Muscle layer of colon (tissue), 2 donors: Measurements from ENCODE around the gene CALML3.

Experiments
- H3K27ac ChIP-seq: one replicate; pipeline ENCODE4 v1.7.0; 2013; ENCODE audit warnings: low read depth, mild to moderate bottlenecking, low read length, moderate library complexity
- H3K27me3 ChIP-seq, 2 donors: one replicate each; pipeline ENCODE4 v1.7.0; 2013; ENCODE audit warnings: low read length in 2 of 2, mild to moderate bottlenecking in 2 of 2; ENCODE audit not compliant: insufficient read depth in 2 of 2, control insufficient read depth in 1 of 2
- H3K36me3 ChIP-seq: one replicate; pipeline ENCODE4 v1.7.0; 2013; ENCODE audit warnings: mild to moderate bottlenecking, low read length; ENCODE audit not compliant: insufficient read depth
- H3K4me1 ChIP-seq: one replicate; pipeline ENCODE4 v1.7.0; 2013; ENCODE audit warnings: mild to moderate bottlenecking, low read length; ENCODE audit not compliant: insufficient read depth
- H3K4me3 ChIP-seq, 2 donors: one replicate each; pipeline ENCODE4 v1.7.0; 2013; ENCODE audit warnings: low read length in 2 of 2, low read depth in 1 of 2, mild to moderate bottlenecking in 1 of 2, moderate library complexity in 1 of 2
- H3K9ac ChIP-seq: one replicate; pipeline ENCODE4 v1.7.0; 2013; ENCODE audit warnings: low read length
- H3K9me3 ChIP-seq: one replicate; pipeline ENCODE4 v1.7.0; 2013; ENCODE audit warnings: mild to moderate bottlenecking, low read length
- donor health status: abdominal sarcoma.
- donor health status: Adenocarcinoma of cecum.

CALML3 gene

GRCh38 chr10:5502571-5503476 is 21.9 kb upstream of the CALML3 start:
- no peak overlapping the region for H3K9ac ChIP-seq
- H3K27ac ChIP-seq: no peak overlapping the region
- H3K4me1 ChIP-seq: no peaks in the 10 kb centered on the region
- no peaks in the 10 kb centered on the region for H3K27me3 ChIP-seq
- H3K4me3 ChIP-seq: no peak overlapping the region
- H3K9me3 ChIP-seq: no peaks in the 10 kb centered on the region
- no peaks in the 10 kb centered on the region for H3K36me3 ChIP-seq

DNA sequence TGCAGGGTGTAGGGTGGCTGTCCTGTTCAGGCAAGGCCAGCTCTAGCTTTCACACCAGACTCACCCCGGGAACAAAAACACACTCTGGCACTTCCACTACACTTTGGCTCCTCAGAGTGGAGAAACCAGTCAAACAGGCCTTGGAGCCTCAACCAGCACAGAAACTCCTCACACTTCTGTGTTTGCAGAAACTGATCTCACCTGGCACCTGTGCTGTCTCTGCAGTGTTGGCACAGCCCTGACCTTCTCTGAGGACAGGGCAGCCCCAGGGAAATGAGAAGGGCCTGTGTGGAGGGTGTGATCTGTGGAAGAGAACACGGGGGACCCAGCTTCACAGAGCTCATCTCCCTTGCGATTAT is 21.3 kb upstream of the CALML3 start:
- H3K27me3 ChIP-seq: no peaks in the 10 kb centered on the region
- no peak overlapping the region for H3K27ac ChIP-seq
- H3K4me1 ChIP-seq: no peaks in the 10 kb centered on the region
- no peaks in the 10 kb centered on the region for H3K9me3 ChIP-seq
- no peak overlapping the region for H3K4me3 ChIP-seq
- no peaks in the 10 kb centered on the region for H3K36me3 ChIP-seq
- H3K9ac ChIP-seq: no peak overlapping the region

DNA sequence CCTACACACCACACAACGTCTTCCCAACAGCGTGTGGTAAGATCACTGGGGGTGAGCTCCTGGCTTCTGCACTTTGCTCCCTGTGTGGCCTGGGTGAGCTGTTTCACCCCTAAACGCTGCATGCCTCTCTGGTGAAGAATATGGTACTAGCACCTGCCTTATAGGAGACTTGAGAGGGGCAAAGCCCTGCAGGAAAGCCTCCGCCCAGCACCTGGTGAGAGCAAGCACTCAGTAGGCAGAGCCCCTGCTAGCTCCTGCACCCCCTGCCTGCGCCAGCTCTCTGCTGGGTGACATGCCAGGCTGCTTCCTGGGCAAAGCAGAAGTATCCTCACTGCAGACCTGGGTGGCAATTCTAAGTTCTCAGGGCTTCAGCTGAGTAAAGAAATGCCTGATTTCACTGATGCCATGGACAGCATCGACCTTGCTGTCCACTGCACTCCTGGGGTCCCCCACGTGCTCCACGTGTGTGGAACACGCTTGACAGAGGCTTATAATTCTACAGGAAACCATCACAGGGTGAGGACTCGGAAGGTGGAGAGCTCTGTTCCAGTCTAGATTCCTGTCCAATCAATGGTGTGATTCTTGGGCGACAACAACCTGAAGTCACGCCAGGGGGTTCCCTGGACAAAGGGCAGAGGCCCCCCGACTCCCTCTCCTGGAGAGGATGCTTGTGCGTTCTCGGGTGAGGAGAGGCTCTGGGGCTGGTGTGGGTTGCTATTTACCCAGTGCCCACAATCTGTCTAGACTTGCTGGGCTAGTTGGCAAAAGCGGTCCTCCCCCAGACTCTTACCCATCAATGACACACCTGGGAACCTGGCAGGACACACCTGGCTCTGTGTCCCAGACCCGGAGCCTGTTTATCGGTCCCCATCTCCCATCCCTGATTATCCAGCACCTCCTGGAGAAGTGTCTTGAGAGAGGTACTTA is 20.4 kb upstream of the CALML3 start:
- Histone ChIP-seq H3K27me3 (no peaks in the 10 kb centered on the region), H3K36me3 (no peaks in the 10 kb centered on the region), H3K9ac (no peak overlapping the region), H3K4me1 (no peaks in the 10 kb centered on the region), H3K27ac (no peak overlapping the region), H3K9me3 (no peaks in the 10 kb centered on the region), H3K4me3 (no peak overlapping the region)

DNA sequence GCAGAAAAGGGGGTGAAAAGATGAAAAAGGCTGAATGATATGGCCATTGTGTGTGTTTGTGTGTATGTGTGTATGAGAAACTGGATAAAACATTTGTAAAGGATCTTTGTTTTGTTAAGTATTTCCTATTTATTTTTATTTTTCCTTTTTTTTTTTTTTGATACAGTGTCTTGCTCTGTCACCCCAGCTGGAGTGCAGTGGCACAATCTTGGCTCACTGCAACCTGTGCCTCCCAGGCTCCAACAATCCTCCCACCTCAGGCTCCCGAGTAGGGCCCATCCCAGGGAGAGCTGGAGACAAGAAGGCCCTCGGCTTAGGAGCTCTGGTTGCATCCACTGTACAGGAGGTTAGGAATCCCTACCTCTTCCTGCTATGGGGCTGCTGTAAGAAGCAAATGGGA is 18.5 kb upstream of the CALML3 start:
- Histone ChIP-seq H3K9me3 (no peaks in the 10 kb centered on the region), H3K9ac (no peak overlapping the region), H3K4me1 (no peaks in the 10 kb centered on the region), H3K27me3 (no peaks in the 10 kb centered on the region), H3K27ac (no peak overlapping the region), H3K36me3 (no peaks in the 10 kb centered on the region), H3K4me3 (no peak overlapping the region)

DNA sequence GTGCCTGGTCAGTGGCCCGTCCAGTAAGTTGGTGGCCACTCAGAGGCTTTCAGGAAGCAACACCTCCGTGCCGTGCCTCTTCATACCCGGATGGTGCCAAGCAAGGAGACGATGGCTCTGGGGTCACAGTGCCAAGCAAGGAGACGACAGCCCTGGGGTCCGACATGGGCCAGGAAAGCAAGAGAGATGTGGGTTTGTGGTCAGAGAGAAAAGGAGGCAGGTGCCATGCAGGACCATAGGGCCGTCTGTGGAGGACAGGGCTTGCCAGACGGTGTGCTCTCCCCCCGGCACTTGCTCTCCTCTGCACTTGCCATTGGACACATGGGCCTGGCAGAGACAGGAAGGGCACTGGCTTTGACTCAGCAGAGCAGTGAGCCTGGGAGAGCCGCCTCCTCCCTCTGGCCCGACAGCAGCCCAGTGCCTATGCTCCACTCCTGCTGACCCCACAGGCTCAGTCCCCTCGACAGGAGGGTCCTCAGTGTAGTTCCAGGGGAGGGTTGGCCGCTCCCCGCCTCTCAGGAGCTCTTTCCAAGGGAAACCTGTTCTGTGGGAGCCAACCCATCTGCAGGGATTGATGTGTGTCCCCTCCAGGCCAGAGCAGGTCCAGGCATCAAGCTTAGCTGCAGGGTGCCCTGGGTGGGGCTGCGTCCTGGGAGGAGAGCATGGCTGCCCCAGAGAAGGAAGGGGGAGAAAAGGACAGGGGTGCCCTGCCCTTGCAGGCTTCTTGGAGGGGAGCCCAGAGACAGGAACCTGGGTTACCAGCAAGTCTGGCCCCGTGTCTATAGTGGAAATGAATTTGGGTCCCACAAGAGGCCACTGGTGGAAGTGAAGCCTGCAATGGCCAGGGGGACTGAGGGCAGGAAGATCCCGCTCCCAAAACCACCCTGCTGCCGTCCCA is 17.8 kb upstream of the CALML3 start:
- no peaks in the 10 kb centered on the region for H3K4me1 ChIP-seq
- H3K36me3 ChIP-seq: no peaks in the 10 kb centered on the region
- H3K27me3 ChIP-seq: no peaks in the 10 kb centered on the region
- H3K9ac ChIP-seq: no peak overlapping the region
- no peaks in the 10 kb centered on the region for H3K9me3 ChIP-seq
- H3K4me3 ChIP-seq: no peak overlapping the region
- H3K27ac ChIP-seq: no peak overlapping the region

DNA sequence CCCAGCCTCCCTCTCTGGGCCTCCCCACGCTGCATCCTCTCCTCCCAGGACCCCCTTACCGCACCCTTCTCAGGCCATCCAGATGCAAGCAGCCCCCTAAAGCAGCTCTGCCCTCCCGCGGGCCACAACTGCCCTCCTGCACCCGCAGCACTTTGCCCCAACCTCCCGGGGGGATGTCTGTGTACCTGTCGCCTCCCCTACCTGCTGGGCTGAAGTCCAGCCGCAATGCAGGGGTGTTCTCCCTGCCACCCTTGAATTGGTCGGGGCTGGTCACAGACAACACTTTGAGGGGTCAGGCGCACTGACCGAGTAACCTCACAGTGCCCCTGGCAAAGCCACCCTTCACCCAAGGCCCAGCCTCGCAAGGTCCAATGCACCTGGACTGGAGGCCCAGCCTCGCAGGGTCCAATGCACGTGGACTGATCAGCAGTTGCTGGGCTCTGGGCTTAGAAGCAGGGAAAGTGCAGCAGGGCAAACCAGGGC is 17.1 kb upstream of the CALML3 start:
- H3K4me3 ChIP-seq: no peak overlapping the region
- H3K27ac ChIP-seq: no peak overlapping the region
- no peak overlapping the region for H3K9ac ChIP-seq
- no peaks in the 10 kb centered on the region for H3K36me3 ChIP-seq
- no peaks in the 10 kb centered on the region for H3K4me1 ChIP-seq
- no peaks in the 10 kb centered on the region for H3K27me3 ChIP-seq
- H3K9me3 ChIP-seq: no peaks in the 10 kb centered on the region

GRCh38 chr10:5508161-5508604 is 16.6 kb upstream of the CALML3 start:
- Histone ChIP-seq H3K9ac (no peak overlapping the region), H3K4me3 (no peak overlapping the region), H3K4me1 (no peaks in the 10 kb centered on the region), H3K27ac (no peak overlapping the region), H3K27me3 (no peaks in the 10 kb centered on the region), H3K9me3 (no peaks in the 10 kb centered on the region), H3K36me3 (no peaks in the 10 kb centered on the region)

- Histone ChIP-seq H3K4me1 (no peaks in the 10 kb centered on the region), H3K27me3 (no peaks in the 10 kb centered on the region), H3K36me3 (no peaks in the 10 kb centered on the region), H3K9me3 (no peaks in the 10 kb centered on the region), H3K9ac (no peak overlapping the region), H3K27ac (no peak overlapping the region), H3K4me3 (no peak overlapping the region)
These were observed 16.0 kb upstream of the CALML3 start for GRCh38 chr10:5508786-5509185.

DNA sequence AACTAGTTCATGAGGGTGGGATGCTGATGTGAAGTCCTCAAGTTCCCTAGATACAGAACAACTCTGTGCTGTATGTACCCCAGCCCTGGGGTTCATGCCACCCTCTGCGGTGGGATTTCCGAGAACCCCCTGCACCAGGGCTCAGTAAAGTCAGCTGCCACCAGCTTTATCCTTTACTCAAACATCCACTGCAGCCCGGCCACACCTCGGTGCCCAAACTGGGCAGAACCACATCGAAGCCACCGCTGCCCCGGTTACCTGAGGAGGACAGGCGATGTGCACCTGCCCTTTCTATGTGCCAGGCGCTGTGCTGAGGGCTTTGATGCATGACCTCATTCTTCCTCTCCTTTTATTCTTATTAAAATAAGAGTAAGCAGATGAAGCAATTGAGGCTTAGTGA is 15.5 kb upstream of the CALML3 start:
- Histone ChIP-seq H3K36me3 (no peaks in the 10 kb centered on the region), H3K9me3 (no peaks in the 10 kb centered on the region), H3K27me3 (no peaks in the 10 kb centered on the region), H3K4me1 (no peaks in the 10 kb centered on the region), H3K4me3 (no peak overlapping the region), H3K9ac (no peak overlapping the region), H3K27ac (no peak overlapping the region)

GRCh38 chr10:5509691-5510090 is 15.1 kb upstream of the CALML3 start:
- Histone ChIP-seq H3K9me3 (no peaks in the 10 kb centered on the region), H3K36me3 (no peaks in the 10 kb centered on the region), H3K27me3 (no peaks in the 10 kb centered on the region), H3K9ac (no peak overlapping the region), H3K4me1 (no peaks in the 10 kb centered on the region), H3K27ac (no peak overlapping the region), H3K4me3 (no peak overlapping the region)
